C1 segment of cervical spinal cord (tissue), 14 donors: Measurements from ENCODE around the gene S1PR2.
"Not testable (repeated sequence)": the region's sequence is repeated elsewhere in the genome, so short reads cannot be mapped to it uniquely, and the experiment has no call there.

ENCODE experiments used
- DNase-seq, 14 donors: peaks; one replicate each; lab custom pipeline; 2025; lab: John Stamatoyannopoulos, UW

The S1PR2 gene

GRCh38 chr19:10224337-10224736 lies 6.8 kb downstream of the S1PR2 start:
- DNase-seq, result no peak

GRCh38 chr19:10223488-10224213 lies 7.5 kb downstream of the S1PR2 start:
- DNase-seq, result no peak

GRCh38 chr19:10222201-10222890 lies 8.8 kb downstream of the S1PR2 start:
- DNase-seq, result peak in 3 of 14 donors; percentile 0 to 5 (median 3)

GRCh38 chr19:10220695-10221094 lies 10.4 kb downstream of the S1PR2 start:
- DNase-seq, result no peak

GRCh38 chr19:10219678-10220077 lies 11.5 kb downstream of the S1PR2 start:
- no peak for DNase-seq

GRCh38 chr19:10217085-10217484 lies 14.0 kb downstream of the S1PR2 start:
- DNase-seq, result no peak

GRCh38 chr19:10214784-10215183 lies 16.3 kb downstream of the S1PR2 start:
- DNase-seq, result no peak

GRCh38 chr19:10211691-10212090 lies 19.4 kb downstream of the S1PR2 start:
- no peak for DNase-seq

- no peak for DNase-seq
Measured at GRCh38 chr19:10211061-10211460, 20.1 kb downstream of the S1PR2 start.

- DNase-seq, result no peak
Measured at GRCh38 chr19:10209315-10209714, 21.8 kb downstream of the S1PR2 start.

- DNase-seq, result no peak
Measured at GRCh38 chr19:10207026-10207425, 24.1 kb downstream of the S1PR2 start.

- DNase-seq, result no peak
Measured at GRCh38 chr19:10206226-10206885, 24.8 kb downstream of the S1PR2 start.

- DNase-seq, result no peak
Measured at GRCh38 chr19:10205636-10206035, 25.5 kb downstream of the S1PR2 start.

- DNase-seq, result no peak
Measured at GRCh38 chr19:10203686-10204085, 27.4 kb downstream of the S1PR2 start.

- no peak for DNase-seq
Measured at GRCh38 chr19:10201176-10201575, 30.0 kb downstream of the S1PR2 start.

GRCh38 chr19:10200101-10200500 lies 31.0 kb downstream of the S1PR2 start:
- DNase-seq, result not testable (repeated sequence)

- DNase-seq, result not testable (repeated sequence)
Measured at GRCh38 chr19:10198889-10199644, 32.1 kb downstream of the S1PR2 start.

GRCh38 chr19:10195199-10195519 lies 36.0 kb downstream of the S1PR2 start:
- DNase-seq, result no peak

- peak; percentile 85 to 99 (median 96) for DNase-seq
Measured at GRCh38 chr19:10194500-10195198, 36.5 kb downstream of the S1PR2 start, which contains the start of gene DNMT1. Gene DNMT1, minus strand, starts transcription at chr19:10194953. Its CDS starts 54 bp downstream, at chr19:10194899.

- DNase-seq, result peak in 3 of 14 donors; percentile 30 to 40 (median 38)
Measured at GRCh38 chr19:10193790-10194499, 37.2 kb downstream of the S1PR2 start.

- DNase-seq, result no peak
Measured at GRCh38 chr19:10192922-10193321, 38.2 kb downstream of the S1PR2 start.
